IMR-90 (cell line): ENCODE results near the gene YAF2.

ENCODE experiments used
- BHLHE40 ChIP-seq: fragments of 150-350 bp; IDR thresholded peaks from 2 replicates; pipeline ENCODE4 v1.6.1; 2016; ENCODE audit warnings: mild to moderate bottlenecking, low read depth, low read length
- ELK1 ChIP-seq: fragments of 150-350 bp; IDR thresholded peaks from 2 replicates; pipeline ENCODE4 v1.6.1; 2016; ENCODE audit warnings: low read depth, mild to moderate bottlenecking, low read length, moderate library complexity, borderline replicate concordance
- FOS ChIP-seq: fragments of 150-350 bp; IDR thresholded peaks from 2 replicates; pipeline ENCODE4 v1.6.1; 2016; ENCODE audit warnings: low read depth, low read length
- MAFK ChIP-seq: IDR thresholded peaks from 2 replicates; pipeline ENCODE4 v1.6.1; 2012; ENCODE audit warnings: low read depth, low read length, improper control_type of control experiment
- MAZ ChIP-seq: IDR thresholded peaks from 2 replicates; pipeline ENCODE4 v1.6.1; 2012; ENCODE audit warnings: low read depth, mild to moderate bottlenecking, low read length, improper control_type of control experiment, moderate library complexity, borderline replicate concordance
- MXI1 ChIP-seq: IDR thresholded peaks from 2 replicates; pipeline ENCODE4 v1.6.1; 2012; ENCODE audit warnings: low read depth, mild to moderate bottlenecking, low read length, moderate library complexity, borderline replicate concordance
- NFE2L2 ChIP-seq: fragments of 150-350 bp; IDR thresholded peaks from 2 replicates; pipeline ENCODE4 v1.6.1; 2016; ENCODE audit warnings: low read depth, mild to moderate bottlenecking, low read length
- POLR2A ChIP-seq: IDR thresholded peaks from 2 replicates; pipeline ENCODE4 v1.6.1; 2012; ENCODE audit warnings: mild to moderate bottlenecking, low read depth, low read length
- RAD21 ChIP-seq: IDR thresholded peaks from 2 replicates; pipeline ENCODE4 v1.6.1; 2012; ENCODE audit warnings: low read length, improper control_type of control experiment
- RFX5 ChIP-seq: IDR thresholded peaks from 2 replicates; pipeline ENCODE4 v1.8.0; 2012; ENCODE audit warnings: low read depth, mild to moderate bottlenecking, low read length, moderate library complexity
- SMC3 ChIP-seq: fragments of 150-350 bp; IDR thresholded peaks from 2 replicates; pipeline ENCODE4 v1.6.1; 2016; ENCODE audit warnings: low read depth, mild to moderate bottlenecking, antibody characterized with exemption, low read length, moderate library complexity
- TF ChIP-seq, protein P1 (sequence below): conservative IDR thresholded peaks from 2 replicates; pipeline ENCODE4 v1.5.1; 2012; ENCODE audit warnings: mild to moderate bottlenecking, low read depth, low read length, improper control_type of control experiment

- TF ChIP-seq POLR2A (no peak), MXI1 (no peak), NFE2L2 (no peak), RAD21 (no peak), ELK1 (no peak), MAFK (no peak), RFX5 (no peak), BHLHE40 (no peak), SMC3 (no peak), MAZ (no peak), FOS (no peak)
- TF ChIP-seq, protein P1, sequence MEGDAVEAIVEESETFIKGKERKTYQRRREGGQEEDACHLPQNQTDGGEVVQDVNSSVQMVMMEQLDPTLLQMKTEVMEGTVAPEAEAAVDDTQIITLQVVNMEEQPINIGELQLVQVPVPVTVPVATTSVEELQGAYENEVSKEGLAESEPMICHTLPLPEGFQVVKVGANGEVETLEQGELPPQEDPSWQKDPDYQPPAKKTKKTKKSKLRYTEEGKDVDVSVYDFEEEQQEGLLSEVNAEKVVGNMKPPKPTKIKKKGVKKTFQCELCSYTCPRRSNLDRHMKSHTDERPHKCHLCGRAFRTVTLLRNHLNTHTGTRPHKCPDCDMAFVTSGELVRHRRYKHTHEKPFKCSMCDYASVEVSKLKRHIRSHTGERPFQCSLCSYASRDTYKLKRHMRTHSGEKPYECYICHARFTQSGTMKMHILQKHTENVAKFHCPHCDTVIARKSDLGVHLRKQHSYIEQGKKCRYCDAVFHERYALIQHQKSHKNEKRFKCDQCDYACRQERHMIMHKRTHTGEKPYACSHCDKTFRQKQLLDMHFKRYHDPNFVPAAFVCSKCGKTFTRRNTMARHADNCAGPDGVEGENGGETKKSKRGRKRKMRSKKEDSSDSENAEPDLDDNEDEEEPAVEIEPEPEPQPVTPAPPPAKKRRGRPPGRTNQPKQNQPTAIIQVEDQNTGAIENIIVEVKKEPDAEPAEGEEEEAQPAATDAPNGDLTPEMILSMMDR, result no peak
These were observed 76.5 kb downstream of the YAF2 start for GRCh38 chr12:42161529-42161928.
